Adipocyte (in vitro differentiated cells): Measurements from ENCODE around the gene GALNT9.

ENCODE experiments used
- DNase-seq: peaks from one replicate; pipeline ENCODE4 v3.0.0-alpha.2; 2015; ENCODE audit warnings: low read depth
- H3K27me3 ChIP-seq: replicated peaks from 2 replicates; pipeline ENCODE4 v1.7.0; 2013; ENCODE audit warnings: mild to moderate bottlenecking, low read length, moderate library complexity; ENCODE audit not compliant: control insufficient read depth, insufficient read depth
- H3K36me3 ChIP-seq: 2 replicates; pipeline ENCODE4 v1.7.0; 2013; ENCODE audit warnings: low read length, mild to moderate bottlenecking, moderate library complexity; ENCODE audit not compliant: control insufficient read depth, insufficient read depth, severe bottlenecking
- H3K4me1 ChIP-seq: 2 replicates; pipeline ENCODE4 v1.7.0; 2013; ENCODE audit warnings: mild to moderate bottlenecking, low read length, moderate library complexity; ENCODE audit not compliant: control insufficient read depth, insufficient read depth
- H3K4me3 ChIP-seq: 2 replicates; pipeline ENCODE4 v1.7.0; 2013; ENCODE audit warnings: mild to moderate bottlenecking, low read length, moderate library complexity
- H3K9ac ChIP-seq: 2 replicates; pipeline ENCODE4 v1.7.0; 2013; ENCODE audit warnings: mild to moderate bottlenecking, low read length, moderate library complexity
- H3K9me3 ChIP-seq: 2 replicates; pipeline ENCODE4 v1.7.0; 2013; ENCODE audit warnings: mild to moderate bottlenecking, low read length, moderate library complexity; ENCODE audit not compliant: control insufficient read depth

Gene GALNT9

GRCh38 chr12:132321321-132322118 is 7.9 kb downstream of the GALNT9 start:
- Histone ChIP-seq H3K9me3 (no peaks in the 10 kb centered on the region), H3K27me3 (peaks cover 53% of the 10 kb centered on the region), H3K4me1 (peaks cover 5% of the 10 kb centered on the region), H3K36me3 (no peaks in the 10 kb centered on the region), H3K9ac (no peak overlapping the region), H3K4me3 (no peak overlapping the region)
- DNase-seq: no peak

- peaks cover 5% of the 10 kb centered on the region for H3K4me1 ChIP-seq
- H3K4me3 ChIP-seq: no peak overlapping the region
- DNase-seq: no peak
- no peak overlapping the region for H3K9ac ChIP-seq
- H3K27me3 ChIP-seq: peaks cover 60% of the 10 kb centered on the region
- H3K36me3 ChIP-seq: no peaks in the 10 kb centered on the region
- H3K9me3 ChIP-seq: no peaks in the 10 kb centered on the region
These were observed 8.6 kb downstream of the GALNT9 start for GRCh38 chr12:132320767-132321211.

GRCh38 chr12:132319991-132320570 is 9.3 kb downstream of the GALNT9 start:
- Histone ChIP-seq H3K9me3 (no peaks in the 10 kb centered on the region), H3K27me3 (peaks cover 64% of the 10 kb centered on the region), H3K36me3 (no peaks in the 10 kb centered on the region), H3K9ac (no peak overlapping the region), H3K4me1 (peaks cover 5% of the 10 kb centered on the region), H3K4me3 (no peak overlapping the region)
- DNase-seq: no peak

- peaks cover 67% of the 10 kb centered on the region for H3K27me3 ChIP-seq
- no peak for DNase-seq
- no peaks in the 10 kb centered on the region for H3K36me3 ChIP-seq
- no peak overlapping the region for H3K9ac ChIP-seq
- H3K4me1 ChIP-seq: peaks cover 5% of the 10 kb centered on the region
- no peak overlapping the region for H3K4me3 ChIP-seq
- H3K9me3 ChIP-seq: no peaks in the 10 kb centered on the region
These were observed 9.9 kb downstream of the GALNT9 start for GRCh38 chr12:132319359-132319950.

- no peak for DNase-seq
- no peaks in the 10 kb centered on the region for H3K36me3 ChIP-seq
- no peak overlapping the region for H3K4me3 ChIP-seq
- peaks cover 68% of the 10 kb centered on the region for H3K27me3 ChIP-seq
- H3K4me1 ChIP-seq: peaks cover 5% of the 10 kb centered on the region
- H3K9ac ChIP-seq: no peak overlapping the region
- no peaks in the 10 kb centered on the region for H3K9me3 ChIP-seq
These were observed 10.8 kb downstream of the GALNT9 start for GRCh38 chr12:132318618-132319033.

- H3K4me1 ChIP-seq: peaks cover 5% of the 10 kb centered on the region
- H3K36me3 ChIP-seq: no peaks in the 10 kb centered on the region
- peaks cover 63% of the 10 kb centered on the region for H3K27me3 ChIP-seq
- DNase-seq: no peak
- no peaks in the 10 kb centered on the region for H3K9me3 ChIP-seq
- no peak overlapping the region for H3K4me3 ChIP-seq
- no peak overlapping the region for H3K9ac ChIP-seq
These were observed 11.3 kb downstream of the GALNT9 start for GRCh38 chr12:132318135-132318534.

GRCh38 chr12:132317233-132317938 is 12.0 kb downstream of the GALNT9 start:
- Histone ChIP-seq H3K4me1 (no peaks in the 10 kb centered on the region), H3K4me3 (no peak overlapping the region), H3K36me3 (no peaks in the 10 kb centered on the region), H3K27me3 (peaks cover 60% of the 10 kb centered on the region), H3K9ac (no peak overlapping the region), H3K9me3 (peaks cover 4% of the 10 kb centered on the region)
- DNase-seq: no peak

- Histone ChIP-seq H3K4me1 (no peaks in the 10 kb centered on the region), H3K9me3 (peaks cover 11% of the 10 kb centered on the region), H3K36me3 (no peaks in the 10 kb centered on the region), H3K27me3 (peaks cover 62% of the 10 kb centered on the region), H3K4me3 (no peak overlapping the region), H3K9ac (no peak overlapping the region)
- DNase-seq: no peak
These were observed 12.7 kb downstream of the GALNT9 start for GRCh38 chr12:132316497-132317232.

GRCh38 chr12:132315951-132316350 is 13.4 kb downstream of the GALNT9 start:
- Histone ChIP-seq H3K4me3 (no peak overlapping the region), H3K27me3 (peaks cover 65% of the 10 kb centered on the region)

GRCh38 chr12:132315507-132315906 is 13.9 kb downstream of the GALNT9 start:
- DNase-seq: no peak
- H3K4me1 ChIP-seq: no peaks in the 10 kb centered on the region
- H3K9ac ChIP-seq: no peak overlapping the region
- no peaks in the 10 kb centered on the region for H3K36me3 ChIP-seq
- peaks cover 23% of the 10 kb centered on the region for H3K9me3 ChIP-seq
- H3K27me3 ChIP-seq: peaks cover 69% of the 10 kb centered on the region
- no peak overlapping the region for H3K4me3 ChIP-seq

More at GRCh38 chr12:132315951-132316350, 13.4 kb downstream of the GALNT9 start:
- Histone ChIP-seq H3K9ac (no peak overlapping the region), H3K4me1 (no peaks in the 10 kb centered on the region), H3K36me3 (no peaks in the 10 kb centered on the region), H3K9me3 (peaks cover 18% of the 10 kb centered on the region)
- no peak for DNase-seq
